Measurements from ENCODE around the gene PSMB5.
A peak's percentile ranks its signal among the peaks of the same experiment; 100 is the strongest.

The PSMB5 gene

GRCh38 chr14:23043145-23043544, 8.4 kb upstream of the PSMB5 start:
- ATAC-seq (ENCODE audit: low read depth) (no peak), DNase-seq (ENCODE audit: low spot score in 2 of 2) (no peak)
- Mint-ChIP-seq H3K4me3 (no peak overlapping the region), H3K9me3 (no peaks in the 10 kb centered on the region), H3K4me1 (peaks cover 2% of the 10 kb centered on the region), H3K36me3 (no peaks in the 10 kb centered on the region), H3K27ac (no peak overlapping the region), H3K27me3 (peaks cover 8% of the 10 kb centered on the region)

- Mint-ChIP-seq H3K36me3 (no peaks in the 10 kb centered on the region), H3K4me1 (peaks cover 2% of the 10 kb centered on the region), H3K27me3 (peaks cover 5% of the 10 kb centered on the region), H3K27ac (no peak within 1 kb of the TSS), H3K9me3 (no peaks in the 10 kb centered on the region), H3K4me3 (no peak within 1 kb of the TSS)
- DNase-seq (ENCODE audit: low spot score in 2 of 2) (no peak), ATAC-seq (ENCODE audit: low read depth) (no peak)
Measured at GRCh38 chr14:23042162-23042965, 7.7 kb upstream of the PSMB5 start, which contains the start of gene PSMB11. PSMB11 (plus strand) TSS chr14:23042212; CDS start chr14:23042226, 14 bp downstream.

- Mint-ChIP-seq H3K4me1 (peaks cover 2% of the 10 kb centered on the region), H3K9me3 (no peaks in the 10 kb centered on the region), H3K4me3 (no peak overlapping the region), H3K27me3 (peaks cover 2% of the 10 kb centered on the region), H3K36me3 (no peaks in the 10 kb centered on the region), H3K27ac (no peak overlapping the region)
- DNase-seq (ENCODE audit: low spot score in 2 of 2) (no peak), ATAC-seq (ENCODE audit: low read depth) (no peak)
Measured at GRCh38 chr14:23041729-23042128, 7.0 kb upstream of the PSMB5 start.

- no peaks in the 10 kb centered on the region for H3K36me3 Mint-ChIP-seq
- H3K27ac Mint-ChIP-seq = no peak overlapping the region
- H3K9me3 Mint-ChIP-seq = no peaks in the 10 kb centered on the region
- ATAC-seq (ENCODE audit: low read depth) (no peak), DNase-seq (ENCODE audit: low spot score in 2 of 2) (no peak)
- no peak overlapping the region for H3K4me3 Mint-ChIP-seq
- H3K4me1 Mint-ChIP-seq = no peaks in the 10 kb centered on the region
- no peaks in the 10 kb centered on the region for H3K27me3 Mint-ChIP-seq
Measured at GRCh38 chr14:23040100-23040499, 5.4 kb upstream of the PSMB5 start.

- Mint-ChIP-seq H3K4me3 (peak overlapping the region; percentile 97), H3K27ac (peak overlapping the region; percentile 97), H3K9me3 (no peaks in the 10 kb centered on the region), H3K36me3 (peaks cover 10% of the 10 kb centered on the region), H3K4me1 (peaks cover 12% of the 10 kb centered on the region), H3K27me3 (no peaks in the 10 kb centered on the region)
- ATAC-seq (ENCODE audit: low read depth) (no peak), DNase-seq (ENCODE audit: low spot score in 2 of 2) (no peak)
Measured at GRCh38 chr14:23035303-23036144, 824 bp upstream of the PSMB5 start.

- H3K27me3 Mint-ChIP-seq = no peaks in the 10 kb centered on the region
- peaks cover 14% of the 10 kb centered on the region for H3K36me3 Mint-ChIP-seq
- DNase-seq (ENCODE audit: low spot score in 2 of 2) (no peak), ATAC-seq (ENCODE audit: low read depth) (no peak)
- H3K4me1 Mint-ChIP-seq = peaks cover 16% of the 10 kb centered on the region
- H3K9me3 Mint-ChIP-seq = no peaks in the 10 kb centered on the region
- peak overlapping the region; percentile 97 for H3K4me3 Mint-ChIP-seq
- H3K27ac Mint-ChIP-seq = peak overlapping the region; percentile 97
Measured at GRCh38 chr14:23033801-23034497, 751 bp downstream of the PSMB5 start.

GRCh38 chr14:23033251-23033727, 1.4 kb downstream of the PSMB5 start:
- peaks cover 17% of the 10 kb centered on the region for H3K36me3 Mint-ChIP-seq
- ATAC-seq (ENCODE audit: low read depth) = no peak

GRCh38 chr14:23030936-23031335, 3.8 kb downstream of the PSMB5 start:
- Mint-ChIP-seq H3K9me3 (no peaks in the 10 kb centered on the region), H3K36me3 (peaks cover 22% of the 10 kb centered on the region), H3K4me1 (peaks cover 21% of the 10 kb centered on the region), H3K27ac (no peak overlapping the region), H3K27me3 (no peaks in the 10 kb centered on the region), H3K4me3 (no peak overlapping the region)
- ATAC-seq (ENCODE audit: low read depth) (no peak), DNase-seq (ENCODE audit: low spot score in 2 of 2) (no peak)

More at GRCh38 chr14:23033251-23033727, 1.4 kb downstream of the PSMB5 start:
- Mint-ChIP-seq H3K4me3 (peak overlapping the region; percentile 63), H3K4me1 (peaks cover 19% of the 10 kb centered on the region), H3K27me3 (no peaks in the 10 kb centered on the region), H3K9me3 (no peaks in the 10 kb centered on the region), H3K27ac (no peak overlapping the region)
- no peak for DNase-seq (ENCODE audit: low spot score in 2 of 2)

GRCh38 chr14:23028799-23029198, 5.9 kb downstream of the PSMB5 start:
- Mint-ChIP-seq H3K4me3 (no peak overlapping the region), H3K36me3 (peaks cover 34% of the 10 kb centered on the region), H3K4me1 (peaks cover 25% of the 10 kb centered on the region), H3K27ac (no peak overlapping the region), H3K27me3 (no peaks in the 10 kb centered on the region), H3K9me3 (no peaks in the 10 kb centered on the region)
- ATAC-seq (ENCODE audit: low read depth) (no peak), DNase-seq (ENCODE audit: low spot score in 2 of 2) (no peak)

GRCh38 chr14:23025151-23025814, 9.4 kb downstream of the PSMB5 start:
- no peaks in the 10 kb centered on the region for H3K9me3 Mint-ChIP-seq
- DNase-seq (ENCODE audit: low spot score in 2 of 2) = no peak
- no peak overlapping the region for H3K4me3 Mint-ChIP-seq
- no peak overlapping the region for H3K27ac Mint-ChIP-seq
- no peak for ATAC-seq (ENCODE audit: low read depth)
- H3K4me1 Mint-ChIP-seq = peaks cover 17% of the 10 kb centered on the region
- peaks cover 26% of the 10 kb centered on the region for H3K36me3 Mint-ChIP-seq
- H3K27me3 Mint-ChIP-seq = no peaks in the 10 kb centered on the region

GRCh38 chr14:23024612-23025075, 10.1 kb downstream of the PSMB5 start:
- Mint-ChIP-seq H3K27me3 (no peaks in the 10 kb centered on the region), H3K27ac (no peak overlapping the region), H3K9me3 (no peaks in the 10 kb centered on the region), H3K4me1 (peaks cover 17% of the 10 kb centered on the region), H3K4me3 (no peak overlapping the region), H3K36me3 (peaks cover 26% of the 10 kb centered on the region)
- no peak for ATAC-seq (ENCODE audit: low read depth)
- no peak for DNase-seq (ENCODE audit: low spot score in 2 of 2)

GRCh38 chr14:23023795-23024152, 10.9 kb downstream of the PSMB5 start:
- Mint-ChIP-seq H3K36me3 (peaks cover 21% of the 10 kb centered on the region), H3K4me1 (peaks cover 11% of the 10 kb centered on the region), H3K27ac (no peak overlapping the region), H3K4me3 (no peak overlapping the region), H3K9me3 (no peaks in the 10 kb centered on the region), H3K27me3 (no peaks in the 10 kb centered on the region)
- DNase-seq (ENCODE audit: low spot score in 2 of 2) (no peak), ATAC-seq (ENCODE audit: low read depth) (no peak)

- H3K9me3 Mint-ChIP-seq = no peaks in the 10 kb centered on the region
- H3K27me3 Mint-ChIP-seq = no peaks in the 10 kb centered on the region
- peaks cover 10% of the 10 kb centered on the region for H3K4me1 Mint-ChIP-seq
- H3K36me3 Mint-ChIP-seq = peaks cover 19% of the 10 kb centered on the region
- DNase-seq (ENCODE audit: low spot score in 2 of 2) = no peak
- H3K27ac Mint-ChIP-seq = peak overlapping the region; percentile 20
- no peak overlapping the region for H3K4me3 Mint-ChIP-seq
- ATAC-seq (ENCODE audit: low read depth) = no peak
Measured at GRCh38 chr14:23023022-23023794, 11.5 kb downstream of the PSMB5 start.
